DLD1 (cell line): ENCODE data around the gene MEI1.
"Not testable (repeated sequence)": the region's sequence is repeated elsewhere in the genome, so short reads cannot be mapped to it uniquely, and the experiment has no call there.

Source experiments
- in situ Hi-C: cut with HindIII; loops from 2 replicates; pipeline ENCODE4 v1.10.0; 2017; ENCODE audit warnings: low sequenced_read_pairs

The MEI1 gene

GRCh38 chr22:41699264-41700107 lies at the start of gene MEI1:
Gene MEI1, plus strand, starts transcription at chr22:41699503. Its CDS starts 36 bp downstream, at chr22:41699539.
- in situ Hi-C loops, result no loop called here

GRCh38 chr22:41650229-41650628 lies 49.1 kb upstream of the MEI1 start:
- in situ Hi-C loops, result no loop called here

- in situ Hi-C loops, result no loop called here
Observed at GRCh38 chr22:41650821-41651220, 48.5 kb upstream of the MEI1 start.

GRCh38 chr22:41654322-41654721 lies 45.0 kb upstream of the MEI1 start:
- in situ Hi-C loops, result no loop called here

GRCh38 chr22:41656556-41656955 lies 42.7 kb upstream of the MEI1 start:
- in situ Hi-C loops, result no loop called here

GRCh38 chr22:41657709-41658108 lies 41.6 kb upstream of the MEI1 start:
- in situ Hi-C loops, result no loop called here

GRCh38 chr22:41658869-41659268 lies 40.4 kb upstream of the MEI1 start:
- in situ Hi-C loops, result no loop called here

- in situ Hi-C loops, result no loop called here
Observed at GRCh38 chr22:41659941-41660340, 39.4 kb upstream of the MEI1 start.

- in situ Hi-C loops, result no loop called here
Observed at GRCh38 chr22:41660416-41660815, 38.9 kb upstream of the MEI1 start.

GRCh38 chr22:41661088-41661487 lies 38.2 kb upstream of the MEI1 start:
- in situ Hi-C loops, result no loop called here

GRCh38 chr22:41661713-41662112 lies 37.6 kb upstream of the MEI1 start:
- in situ Hi-C loops, result no loop called here

- in situ Hi-C loops, result not testable (repeated sequence)
Observed at GRCh38 chr22:41663594-41663993, 35.7 kb upstream of the MEI1 start.

- in situ Hi-C loops, result no loop called here
Observed at GRCh38 chr22:41664490-41664889, 34.8 kb upstream of the MEI1 start.

GRCh38 chr22:41664951-41665350 lies 34.4 kb upstream of the MEI1 start:
- in situ Hi-C loops, result no loop called here

GRCh38 chr22:41668971-41669911 lies 30.1 kb upstream of the MEI1 start:
- in situ Hi-C loops, result no loop called here

GRCh38 chr22:41672096-41672495 lies 27.2 kb upstream of the MEI1 start:
- in situ Hi-C loops, result not testable (repeated sequence)

- in situ Hi-C loops, result no loop called here
Observed at GRCh38 chr22:41672780-41673509, 26.4 kb upstream of the MEI1 start.

GRCh38 chr22:41674846-41675340 lies 24.4 kb upstream of the MEI1 start:
- in situ Hi-C loops, result no loop called here

- in situ Hi-C loops, result no loop called here
Observed at GRCh38 chr22:41676134-41676533, 23.2 kb upstream of the MEI1 start.

- in situ Hi-C loops, result no loop called here
Observed at GRCh38 chr22:41681616-41682015, 17.7 kb upstream of the MEI1 start.
